ENCODE data around the gene TTC14. TPM values are rescaled to one million over a fixed set of nuclear protein-coding genes. Genes with fewer than 3 reads are reported as not detected.
"Not testable (repeated sequence)": the region's sequence is repeated elsewhere in the genome, so short reads cannot be mapped to it uniquely, and the experiment has no call there.

The TTC14 gene
- total RNA-seq, 3 donors from 2014 or later (not counting 1 experiment from before 2014, with no cell fraction given) = 92.9 to 115 (median 112) TPM

GRCh38 chr3:180617049-180617448 is 15.1 kb downstream of the TTC14 start:
- H3K27me3 ChIP-seq (ENCODE audit: control insufficient read depth, insufficient read depth, low read length) = no peaks in the 10 kb centered on the region
- no peak overlapping the region for H3K4me3 Mint-ChIP-seq
- no peak for TF ChIP-seq CTCF (IDR thresholded peaks at IDR 0.05)
- no peak overlapping the region for H3K4me3 ChIP-seq (ENCODE audit: low read length)
- H3K27ac ChIP-seq (ENCODE audit: low read length) = no peak overlapping the region
- H3K9me3 ChIP-seq (ENCODE audit: control insufficient read depth, insufficient read depth, low read length) = no peaks in the 10 kb centered on the region
- H3K9me3 Mint-ChIP-seq = no peaks in the 10 kb centered on the region
- no peaks in the 10 kb centered on the region for H3K36me3 Mint-ChIP-seq
- peaks cover 0 to 5% of the 10 kb centered on the region in 2 donors for H3K4me1 Mint-ChIP-seq
- no peak overlapping the region for H3K27ac Mint-ChIP-seq
- H3K27me3 Mint-ChIP-seq (ENCODE audit: low read depth in 2 of 2) = no peaks in the 10 kb centered on the region
- DNase-seq (no peak), ATAC-seq (no peak)
- peaks cover 25% of the 10 kb centered on the region for H3K36me3 ChIP-seq (ENCODE audit: control insufficient read depth, insufficient read depth, low read length)
- 100% methylated on average over 2 of the region's 2 CpGs for WGBS (ENCODE audit: insufficient coverage)
- no peaks in the 10 kb centered on the region for H3K4me1 ChIP-seq (ENCODE audit: control insufficient read depth, insufficient read depth, low read length)
- intact Hi-C loops (cut with micrococcal nuclease) = no loop called here

GRCh38 chr3:180618563-180618962 is 16.6 kb downstream of the TTC14 start:
- H3K27ac ChIP-seq (ENCODE audit: low read length); H3K9me3 Mint-ChIP-seq; H3K4me1 Mint-ChIP-seq; H3K36me3 Mint-ChIP-seq; H3K4me1 ChIP-seq (ENCODE audit: control insufficient read depth, insufficient read depth, low read length); H3K27me3 ChIP-seq (ENCODE audit: control insufficient read depth, insufficient read depth, low read length); H3K4me3 Mint-ChIP-seq; H3K9me3 ChIP-seq (ENCODE audit: control insufficient read depth, insufficient read depth, low read length); DNase-seq; ATAC-seq; H3K27ac Mint-ChIP-seq; intact Hi-C loops (cut with micrococcal nuclease); H3K27me3 Mint-ChIP-seq (ENCODE audit: low read depth in 2 of 2); H3K4me3 ChIP-seq (ENCODE audit: low read length): not testable (repeated sequence)
- WGBS (ENCODE audit: insufficient coverage) = no CpG with 5 or more reads among the region's 2 CpGs
- H3K36me3 ChIP-seq (ENCODE audit: control insufficient read depth, insufficient read depth, low read length) = peaks cover 11% of the 10 kb centered on the region

- DNase-seq (no peak), ATAC-seq (no peak)
- no peaks in the 10 kb centered on the region for H3K4me1 ChIP-seq (ENCODE audit: control insufficient read depth, insufficient read depth, low read length)
- Mint-ChIP-seq H3K4me1 (peaks cover 4 to 17% of the 10 kb centered on the region in 2 donors), H3K27ac (no peak overlapping the region), H3K27me3 (ENCODE audit: low read depth in 2 of 2) (no peaks in the 10 kb centered on the region), H3K36me3 (peaks cover 9% of the 10 kb centered on the region), H3K9me3 (no peaks in the 10 kb centered on the region), H3K4me3 (no peak overlapping the region)
- intact Hi-C loops (cut with micrococcal nuclease) = no loop called here
- no peak overlapping the region for H3K4me3 ChIP-seq (ENCODE audit: low read length)
- no peak for TF ChIP-seq CTCF (IDR thresholded peaks at IDR 0.05)
- 100% methylated on average over 1 of the region's 2 CpGs for WGBS (ENCODE audit: insufficient coverage)
- H3K27ac ChIP-seq (ENCODE audit: low read length) = no peak overlapping the region
- no peaks in the 10 kb centered on the region for H3K27me3 ChIP-seq (ENCODE audit: control insufficient read depth, insufficient read depth, low read length)
- peaks cover 2% of the 10 kb centered on the region for H3K36me3 ChIP-seq (ENCODE audit: control insufficient read depth, insufficient read depth, low read length)
- H3K9me3 ChIP-seq (ENCODE audit: control insufficient read depth, insufficient read depth, low read length) = no peaks in the 10 kb centered on the region
Measured at GRCh38 chr3:180619723-180620122, 17.8 kb downstream of the TTC14 start.

- Mint-ChIP-seq H3K9me3 (no peaks in the 10 kb centered on the region), H3K4me3 (no peak overlapping the region), H3K36me3 (peaks cover 18% of the 10 kb centered on the region), H3K27me3 (ENCODE audit: low read depth in 2 of 2) (no peaks in the 10 kb centered on the region), H3K4me1 (peaks cover 4 to 25% of the 10 kb centered on the region in 2 donors), H3K27ac (no peak overlapping the region)
- ATAC-seq (no peak), DNase-seq (no peak)
- H3K4me1 ChIP-seq (ENCODE audit: control insufficient read depth, insufficient read depth, low read length) = no peaks in the 10 kb centered on the region
- no peak overlapping the region for H3K27ac ChIP-seq (ENCODE audit: low read length)
- peaks cover 2% of the 10 kb centered on the region for H3K36me3 ChIP-seq (ENCODE audit: control insufficient read depth, insufficient read depth, low read length)
- H3K27me3 ChIP-seq (ENCODE audit: control insufficient read depth, insufficient read depth, low read length) = no peaks in the 10 kb centered on the region
- 81% methylated on average over 2 of the region's 2 CpGs for WGBS (ENCODE audit: insufficient coverage)
- intact Hi-C loops (cut with micrococcal nuclease) = no loop called here
- H3K9me3 ChIP-seq (ENCODE audit: control insufficient read depth, insufficient read depth, low read length) = no peaks in the 10 kb centered on the region
- no peak for TF ChIP-seq CTCF (IDR thresholded peaks at IDR 0.05)
- H3K4me3 ChIP-seq (ENCODE audit: low read length) = no peak overlapping the region
Measured at GRCh38 chr3:180624714-180625113, 22.8 kb downstream of the TTC14 start.

All from natural killer cell (primary cell).